H9 (cell line): ENCODE results near the gene FRK. TPM values are rescaled to one million over a fixed set of nuclear protein-coding genes. Genes with fewer than 3 reads are reported as not detected.

Source experiments
- DNase-seq: peaks from one replicate; pipeline ENCODE4 v3.0.0-alpha.2; 2017
- H2AFZ ChIP-seq: one replicate; pipeline ENCODE4 v1.6.1; 2013; ENCODE audit warnings: mild to moderate bottlenecking, low read length, control low read depth, moderate library complexity
- H2AK5ac ChIP-seq: 2 replicates; pipeline ENCODE4 v1.6.1; 2013; ENCODE audit warnings: low read length, control low read depth, mixed read lengths; ENCODE audit not compliant: insufficient read length
- H2BK120ac ChIP-seq: one replicate; pipeline ENCODE4 v1.6.1; 2013; ENCODE audit warnings: low read depth, mild to moderate bottlenecking, low read length, control low read depth, inconsistent platforms; ENCODE audit not compliant: poor library complexity, severe bottlenecking
- H2BK12ac ChIP-seq: 2 replicates; pipeline ENCODE4 v1.6.1; 2013; ENCODE audit warnings: low read length, control low read depth, mixed read lengths, low read depth; ENCODE audit not compliant: insufficient read length
- H2BK15ac ChIP-seq: 2 replicates; pipeline ENCODE4 v1.6.1; 2013; ENCODE audit warnings: low read depth, low read length, control low read depth
- H2BK20ac ChIP-seq: one replicate; pipeline ENCODE4 v1.6.1; 2013; ENCODE audit warnings: low read depth, mild to moderate bottlenecking, low read length, control low read depth, inconsistent platforms; ENCODE audit not compliant: poor library complexity, severe bottlenecking
- H2BK5ac ChIP-seq: 2 replicates; pipeline ENCODE4 v1.6.1; 2013; ENCODE audit warnings: low read length, control low read depth, mixed read lengths; ENCODE audit not compliant: insufficient read length
- H3K14ac ChIP-seq: 2 replicates; pipeline ENCODE4 v1.6.1; 2013; ENCODE audit warnings: low read length, control low read depth; ENCODE audit not compliant: insufficient read depth
- H3K18ac ChIP-seq: 2 replicates; pipeline ENCODE4 v1.6.1; 2013; ENCODE audit warnings: low read depth, mild to moderate bottlenecking, mixed read lengths, low read length, control low read depth; ENCODE audit not compliant: insufficient read length
- H3K23ac ChIP-seq: 2 replicates; pipeline ENCODE4 v1.6.1; 2013; ENCODE audit warnings: low read length, control low read depth, mixed read lengths, low read depth; ENCODE audit not compliant: insufficient read length
- H3K23me2 ChIP-seq: 2 replicates; pipeline ENCODE4 v1.6.1; 2013; ENCODE audit warnings: low read depth, mild to moderate bottlenecking, mixed read lengths, low read length, control low read depth; ENCODE audit not compliant: insufficient read length, poor library complexity, severe bottlenecking
- H3K27ac ChIP-seq: 2 replicates; pipeline ENCODE4 v1.5.1; 2013; ENCODE audit warnings: low read length, control low read depth, mixed read lengths, low read depth; ENCODE audit not compliant: insufficient read length
- H3K27me3 ChIP-seq: 2 replicates; pipeline ENCODE4 v1.6.1; 2013; ENCODE audit warnings: low read length, control low read depth, inconsistent platforms; ENCODE audit not compliant: insufficient read depth
- H3K4ac ChIP-seq: 2 replicates; pipeline ENCODE4 v1.6.1; 2013; ENCODE audit warnings: low read depth, mild to moderate bottlenecking, control low read depth, inconsistent platforms, low read length, moderate library complexity
- H3K4me1 ChIP-seq: 2 replicates; pipeline ENCODE4 v1.6.1; 2013; ENCODE audit warnings: low read length, control low read depth, inconsistent platforms; ENCODE audit not compliant: insufficient read depth
- H3K4me2 ChIP-seq: 2 replicates; pipeline ENCODE4 v1.6.1; 2013; ENCODE audit warnings: low read length, control low read depth, mixed read lengths; ENCODE audit not compliant: insufficient read length, insufficient read depth
- H3K56ac ChIP-seq: 2 replicates; pipeline ENCODE4 v1.6.1; 2013; ENCODE audit warnings: low read depth, mild to moderate bottlenecking, mixed read lengths, low read length, control low read depth; ENCODE audit not compliant: insufficient read length
- H3K79me1 ChIP-seq: 2 replicates; pipeline ENCODE4 v1.6.1; 2013; ENCODE audit warnings: low read depth, mild to moderate bottlenecking, moderate library complexity, low read length, control low read depth, inconsistent platforms; ENCODE audit not compliant: insufficient read depth, poor library complexity, severe bottlenecking
- H3K79me2 ChIP-seq: 2 replicates; pipeline ENCODE4 v1.6.1; 2013; ENCODE audit warnings: low read length, control low read depth, inconsistent platforms; ENCODE audit not compliant: insufficient read depth
- H3K9ac ChIP-seq: 2 replicates; pipeline ENCODE4 v1.6.1; 2013; ENCODE audit warnings: low read length, control low read depth, mixed read lengths; ENCODE audit not compliant: insufficient read length; ENCODE audit errors: extremely low read depth
- H3K9me3 ChIP-seq: one replicate; pipeline ENCODE4 v1.6.1; 2013; ENCODE audit warnings: low read depth, low read length, inconsistent platforms; ENCODE audit not compliant: control insufficient read depth
- H3T11ph ChIP-seq: one replicate; pipeline ENCODE4 v1.6.1; 2013; ENCODE audit warnings: mild to moderate bottlenecking, low read length, control low read depth, inconsistent platforms
- H4K20me1 ChIP-seq: one replicate; pipeline ENCODE4 v1.6.1; 2013; ENCODE audit not compliant: control insufficient read depth, insufficient read length, insufficient read depth
- H4K5ac ChIP-seq: 2 replicates; pipeline ENCODE4 v1.6.1; 2013; ENCODE audit warnings: low read depth, mild to moderate bottlenecking, mixed read lengths, low read length, control low read depth; ENCODE audit not compliant: insufficient read length
- H4K8ac ChIP-seq: replicated peaks from 2 replicates; pipeline ENCODE4 v1.6.1; 2013; ENCODE audit warnings: low read length, control low read depth, mixed read lengths, low read depth; ENCODE audit not compliant: insufficient read length
- H4K91ac ChIP-seq: 2 replicates; pipeline ENCODE4 v1.6.1; 2013; ENCODE audit warnings: low read depth, mild to moderate bottlenecking, moderate library complexity, mixed read lengths, low read length, control low read depth; ENCODE audit not compliant: insufficient read length
- H3K27ac Mint-ChIP-seq, 3 experiments: 2 replicates in 2 of 3; 3 replicates in 1 of 3; pipeline ENCODE4 v1.8.0; 2020 to 2021; ENCODE audit warnings: mixed read lengths in 3 of 3, mild to moderate bottlenecking in 1 of 3, moderate library complexity in 1 of 3
- H3K27me3 Mint-ChIP-seq: 2 replicates; pipeline ENCODE4 v1.8.0; 2021; ENCODE audit warnings: low read depth, mild to moderate bottlenecking, moderate library complexity, mixed read lengths
- H3K36me3 Mint-ChIP-seq, 3 experiments: 2 replicates in 2 of 3; 3 replicates in 1 of 3; pipeline ENCODE4 v1.8.0; 2020 to 2021; ENCODE audit warnings: low read depth in 3 of 3, mixed read lengths in 3 of 3; ENCODE audit not compliant: insufficient read depth in 1 of 3
- H3K4me1 Mint-ChIP-seq, 2 experiments: 2 replicates each; pipeline ENCODE4 v1.8.0; 2020; ENCODE audit warnings: mixed read lengths in 2 of 2
- H3K4me3 Mint-ChIP-seq, 2 experiments: 2 replicates in 1 of 2; 3 replicates in 1 of 2; pipeline ENCODE4 v1.8.0; 2020 to 2021; ENCODE audit warnings: mild to moderate bottlenecking in 2 of 2, mixed read lengths in 2 of 2, moderate library complexity in 1 of 2
- H3K9me3 Mint-ChIP-seq, 2 experiments: 2 replicates in 1 of 2; 3 replicates in 1 of 2; pipeline ENCODE4 v1.8.0; 2020; ENCODE audit warnings: mild to moderate bottlenecking in 2 of 2, mixed read lengths in 2 of 2, moderate library complexity in 1 of 2
- CTCF ChIP-seq: fragments of 200-600 bp; sonication (generic); conservative IDR thresholded peaks from 3 replicates; pipeline ENCODE4 v1.8.0; 2021; ENCODE audit warnings: antibody characterized with exemption, mild to moderate bottlenecking
- WGBS: extraction: QIAGEN DNeasy Blood & Tissue Kit; methylation state at CpG from one replicate; pipeline ENCODE4 v1.1.7; 2013; ENCODE audit warnings: missing lambda C conversion rate, low lambda C conversion rate, mixed read lengths; ENCODE audit not compliant: insufficient read length; ENCODE audit errors: extremely low coverage; 5-methylcytosine and 5-hydroxymethylcytosine counted together
- total RNA-seq: library from RNA; stranded (reverse); gene quantifications from 2 replicates; pipeline ENCODE4 v1.2.1, GENCODE V29; 2021

The FRK gene
- total RNA-seq, 1 experiment from 2014 or later, result 0.15 TPM

DNA sequence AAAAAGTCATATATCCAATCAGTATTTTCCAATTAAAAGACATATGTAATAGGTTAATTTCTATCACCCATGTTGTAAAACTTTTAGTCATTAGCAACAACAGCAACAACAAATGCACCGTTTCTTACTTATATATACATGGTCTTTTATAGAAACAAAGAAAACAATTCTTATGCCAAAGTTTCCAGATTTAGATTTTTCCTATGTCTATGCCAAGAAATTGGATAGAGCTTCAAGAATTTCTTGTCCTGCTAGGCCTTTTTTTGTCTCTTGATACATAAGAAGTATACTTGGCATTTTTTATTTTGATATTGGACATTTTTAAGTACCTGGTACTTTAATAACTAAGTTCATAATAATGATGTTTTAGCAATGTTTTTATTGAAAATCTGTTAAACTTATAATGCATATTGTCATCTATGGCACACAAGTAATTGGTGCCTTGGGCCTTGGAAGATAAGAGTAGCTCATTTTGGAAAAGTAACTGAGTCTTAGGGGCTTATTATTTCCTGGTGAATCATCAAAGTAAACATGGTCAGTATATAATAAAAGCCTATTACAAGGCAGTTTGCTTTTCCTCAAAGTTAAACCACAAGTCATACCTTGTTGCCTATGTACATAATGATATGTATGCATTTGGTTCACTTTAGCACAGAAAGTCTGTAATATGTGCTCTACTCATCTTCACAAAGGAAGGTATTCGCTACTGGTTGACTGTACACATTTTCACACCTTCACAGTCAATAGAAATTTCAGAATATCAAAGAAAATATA lies 10.1 kb upstream of the FRK start:
- Histone ChIP-seq H3K4ac (no peak overlapping the region), H2AK5ac (no peak overlapping the region), H4K8ac (no peak overlapping the region), H4K5ac (no peak overlapping the region), H3K18ac (no peak overlapping the region), H3K23me2 (no peaks in the 10 kb centered on the region), H3K9ac (no peak overlapping the region), H2BK5ac (no peak overlapping the region), H2BK12ac (no peak overlapping the region), H3K14ac (no peak overlapping the region), H4K20me1 (no peaks in the 10 kb centered on the region), H2AFZ (no peak overlapping the region), H3K9me3 (no peaks in the 10 kb centered on the region), H3K27ac (no peak overlapping the region), H3T11ph (no peak overlapping the region), H2BK15ac (no peak overlapping the region), H2BK20ac (no peak overlapping the region), H2BK120ac (no peak overlapping the region), H3K79me2 (no peaks in the 10 kb centered on the region), H3K23ac (no peak overlapping the region), H4K91ac (no peak overlapping the region), H3K4me2 (no peak overlapping the region), H3K4me1 (no peaks in the 10 kb centered on the region), H3K27me3 (no peaks in the 10 kb centered on the region), H3K79me1 (no peaks in the 10 kb centered on the region), H3K56ac (no peak overlapping the region)
- Mint-ChIP-seq H3K27ac (no peak overlapping the region), H3K27me3 (no peaks in the 10 kb centered on the region), H3K4me1 (peaks cover 5 to 9% of the 10 kb centered on the region in 2 experiments), H3K4me3 (no peak overlapping the region), H3K36me3 (no peaks in the 10 kb centered on the region), H3K9me3 (no peaks in the 10 kb centered on the region)
- no peak for TF ChIP-seq CTCF
- no CpG with 5 or more reads among the region's 2 CpGs for WGBS
- DNase-seq, result no peak
